ENCODE data around the gene BPIFB2. TPM values are rescaled to one million over a fixed set of nuclear protein-coding genes. Genes with fewer than 3 reads are reported as not detected.
"Not testable (repeated sequence)": the region's sequence is repeated elsewhere in the genome, so short reads cannot be mapped to it uniquely, and the experiment has no call there.

BPIFB2 gene
- polyA plus RNA-seq, 3 donors: not detected

DNA sequence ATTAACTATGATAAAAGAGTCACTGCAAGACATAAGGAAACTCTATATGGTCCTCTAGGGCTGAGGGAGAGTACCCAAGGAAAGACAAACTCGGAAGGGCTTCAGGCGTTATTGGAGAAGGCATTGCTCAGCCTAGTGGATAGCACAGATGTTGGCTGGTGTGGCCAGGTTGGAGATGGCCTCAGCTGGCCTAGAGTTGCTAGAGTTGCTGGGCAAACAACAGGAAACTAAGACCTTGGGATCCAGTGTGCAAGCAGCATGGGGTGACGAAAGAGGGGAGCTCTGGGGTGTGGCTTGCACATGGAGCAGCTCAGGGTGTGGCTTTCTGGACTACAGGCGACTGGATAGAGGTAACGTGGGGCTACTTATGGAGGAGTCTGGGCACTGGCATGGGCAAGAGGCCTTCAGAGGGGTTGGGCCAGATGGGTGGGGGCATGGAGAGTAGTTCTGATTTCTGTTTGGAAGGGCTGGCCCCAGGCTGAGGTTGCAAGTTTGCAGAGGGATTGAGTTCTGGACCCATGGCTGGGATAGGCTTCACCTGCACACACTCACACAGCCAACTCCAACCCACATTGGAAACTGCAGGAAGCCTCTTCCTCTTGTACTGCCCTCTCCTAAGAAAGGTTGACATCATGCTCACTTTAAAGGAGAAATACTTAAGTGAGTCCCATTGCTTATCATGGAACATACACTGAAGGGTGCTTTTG is 18.7 kb downstream of the BPIFB2 start:
- WGBS, 3 donors: 50 to 72% (median 65%) methylated on average over 5 of the region's 5 CpGs
- no peak overlapping the region for H3K27ac ChIP-seq (ENCODE audit: low read depth, low read length)

DNA sequence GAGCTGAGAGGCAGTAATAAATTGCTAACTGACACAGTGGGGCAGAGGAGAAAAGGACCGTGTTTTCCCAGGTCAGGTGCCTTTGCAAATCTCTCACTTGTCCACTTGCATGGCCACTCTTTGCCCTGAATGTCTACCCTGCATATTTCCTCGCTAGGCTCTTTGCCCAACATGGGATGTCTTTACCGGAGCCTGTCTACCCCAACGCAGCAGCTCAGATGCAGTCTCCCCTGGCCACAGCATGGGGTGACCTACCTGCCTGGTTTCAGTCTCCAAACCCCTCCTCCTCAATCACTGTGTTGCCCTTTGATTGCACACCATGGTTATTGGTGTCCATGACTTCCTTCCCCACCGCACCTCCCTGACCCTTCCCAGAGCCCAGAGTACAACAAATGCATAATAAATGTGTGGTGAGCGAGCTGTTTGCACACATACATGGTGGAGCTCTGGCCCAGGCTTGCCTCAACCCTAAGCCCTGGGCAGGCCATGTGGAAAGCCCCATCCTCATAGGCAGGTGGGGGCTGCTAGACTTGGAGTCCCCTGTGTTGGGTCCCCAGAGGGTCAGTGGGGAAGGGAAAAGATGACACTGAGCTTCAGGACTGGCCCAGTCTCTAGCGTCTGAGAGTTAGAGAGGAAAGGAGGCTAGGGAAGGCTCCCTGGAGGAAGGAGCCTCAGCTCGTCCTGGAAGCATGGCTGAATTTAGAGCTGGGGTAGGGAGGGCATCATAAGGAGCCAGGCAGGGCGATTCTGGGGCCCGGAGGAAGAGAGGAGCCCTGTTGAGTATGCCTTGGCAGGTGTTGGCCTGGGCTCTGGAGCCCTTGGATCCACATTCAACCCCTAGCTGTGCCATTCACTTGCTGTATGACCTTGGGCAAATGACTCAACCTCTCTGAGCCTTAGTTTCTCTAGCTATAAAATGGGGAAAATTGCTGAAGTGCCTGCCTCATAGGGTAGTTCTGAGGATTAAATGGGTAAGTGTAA is 19.6 kb downstream of the BPIFB2 start:
- 66 to 82% (median 78%) methylated on average over 10 of the region's 10 CpGs for WGBS, 3 donors
- H3K27ac ChIP-seq (ENCODE audit: low read depth, low read length): no peak overlapping the region

DNA sequence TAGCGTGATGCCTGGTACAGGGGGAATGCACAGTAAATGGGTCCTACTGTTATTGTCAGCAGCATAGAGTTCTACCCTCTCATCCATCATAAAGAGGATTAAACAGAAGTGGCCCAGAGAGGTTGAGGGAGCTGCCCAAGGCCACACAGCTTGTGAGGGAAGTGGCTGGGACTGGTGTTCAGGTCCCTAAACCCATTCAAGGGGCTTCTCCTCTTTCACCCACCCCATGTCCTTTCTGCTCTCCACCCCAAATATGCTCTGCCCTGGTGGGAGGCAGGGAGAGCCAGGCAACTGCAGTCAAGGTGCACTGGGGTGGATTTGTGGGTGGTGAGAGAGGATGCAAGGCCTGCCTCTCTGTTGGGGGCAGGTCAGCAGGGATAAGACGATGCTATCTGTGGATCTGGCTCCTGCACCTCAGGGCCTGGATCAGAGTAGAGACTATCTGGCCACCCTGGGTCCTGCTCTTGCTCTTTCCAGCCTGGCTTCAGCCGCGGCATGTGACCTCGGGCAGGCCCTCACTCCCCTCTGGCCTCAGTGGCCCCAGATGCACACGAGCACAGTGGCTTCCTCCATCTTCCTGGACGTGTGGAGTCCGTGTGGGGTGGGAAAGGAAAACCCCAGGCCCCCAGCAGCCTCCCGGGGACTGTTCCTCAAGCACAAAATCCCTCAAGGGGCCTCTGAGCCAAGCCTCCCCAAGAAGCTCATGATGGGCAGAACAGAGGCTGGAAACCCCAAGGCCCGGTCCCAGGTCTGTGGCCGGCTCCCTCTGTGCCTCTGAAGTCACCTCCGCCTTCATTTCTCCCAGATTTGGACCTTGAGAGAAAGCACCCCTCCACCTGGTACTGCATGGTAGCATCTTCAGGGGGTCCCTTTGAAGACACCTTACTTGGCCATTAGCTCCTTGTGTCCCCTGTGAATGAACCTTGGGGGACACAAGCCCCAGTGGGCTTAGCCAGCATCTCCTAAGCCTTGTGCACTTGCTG is 20.6 kb downstream of the BPIFB2 start:
- WGBS, 3 donors: 69 to 77% (median 70%) methylated on average over 12 of the region's 12 CpGs
- H3K27ac ChIP-seq (ENCODE audit: low read depth, low read length): no peak overlapping the region

GRCh38 chr20:33028875-33029274 is 21.4 kb downstream of the BPIFB2 start:
- no peak overlapping the region for H3K27ac ChIP-seq (ENCODE audit: low read depth, low read length)
- 57 to 80% (median 73%) methylated on average over 7 of the region's 7 CpGs for WGBS, 3 donors

GRCh38 chr20:33030076-33030475 is 22.6 kb downstream of the BPIFB2 start:
- no peak overlapping the region for H3K27ac ChIP-seq (ENCODE audit: low read depth, low read length)
- WGBS, 3 donors: 79 to 86% (median 79%) methylated on average over 9 of the region's 9 CpGs

DNA sequence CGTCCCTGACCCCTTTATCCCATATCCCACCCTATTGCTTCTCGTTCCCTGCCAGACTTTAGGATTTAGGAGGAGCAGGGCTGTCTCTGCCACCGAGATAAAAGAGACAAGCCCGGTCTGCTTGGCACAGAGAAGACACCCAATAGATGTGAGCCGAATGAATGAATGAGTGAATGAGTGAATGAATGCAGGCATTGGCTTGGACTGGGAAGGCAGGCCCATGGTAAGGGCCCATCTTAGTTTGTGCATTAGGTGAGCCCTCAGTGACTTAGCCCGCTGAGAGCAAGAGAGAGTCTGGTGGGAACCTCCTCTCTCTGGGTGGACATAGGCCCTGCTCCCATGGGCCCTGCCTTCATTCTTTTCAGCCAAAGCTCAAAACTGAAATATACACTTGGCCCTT is 23.1 kb downstream of the BPIFB2 start:
- 77 to 87% (median 81%) methylated on average over 6 of the region's 6 CpGs for WGBS, 3 donors

GRCh38 chr20:33031531-33031930 is 24.0 kb downstream of the BPIFB2 start, which contains the start of gene BPIFB6:
BPIFB6 (plus strand) TSS chr20:33031648; CDS start chr20:33031648, 0 bp downstream.
- H3K27ac ChIP-seq (ENCODE audit: low read depth, low read length): no peak within 1 kb of the TSS
- 83 to 92% (median 90%) methylated on average over 10 of the region's 10 CpGs for WGBS, 3 donors

More for the DNA sequence above, 23.1 kb downstream of the BPIFB2 start:
- no peak overlapping the region for H3K27ac ChIP-seq (ENCODE audit: low read depth, low read length)

GRCh38 chr20:33032555-33032954 is 25.1 kb downstream of the BPIFB2 start:
- WGBS, 3 donors: 73 to 81% (median 77%) methylated on average over 6 of the region's 6 CpGs
- H3K27ac ChIP-seq (ENCODE audit: low read depth, low read length): no peak overlapping the region

GRCh38 chr20:33033381-33033780 is 25.9 kb downstream of the BPIFB2 start:
- WGBS, 3 donors: 58 to 78% (median 71%) methylated on average over 5 of the region's 5 CpGs
- no peak overlapping the region for H3K27ac ChIP-seq (ENCODE audit: low read depth, low read length)

GRCh38 chr20:33034115-33034514 is 26.6 kb downstream of the BPIFB2 start:
- no peak overlapping the region for H3K27ac ChIP-seq (ENCODE audit: low read depth, low read length)
- 72 to 88% (median 74%) methylated on average over 5 of the region's 5 CpGs for WGBS, 3 donors

- 76 to 86% (median 76%) methylated on average over 6 of the region's 6 CpGs for WGBS, 3 donors
- no peak overlapping the region for H3K27ac ChIP-seq (ENCODE audit: low read depth, low read length)
Measured at GRCh38 chr20:33034901-33035492, 27.5 kb downstream of the BPIFB2 start.

GRCh38 chr20:33037456-33037855 is 30.0 kb downstream of the BPIFB2 start:
- WGBS, 3 donors: 58 to 69% (median 60%) methylated on average over 5 of the region's 5 CpGs
- no peak overlapping the region for H3K27ac ChIP-seq (ENCODE audit: low read depth, low read length)

- WGBS, 3 donors: 81 to 88% (median 85%) methylated on average over 4 of the region's 4 CpGs
- H3K27ac ChIP-seq (ENCODE audit: low read depth, low read length): no peak overlapping the region
Measured at GRCh38 chr20:33038243-33038642, 30.7 kb downstream of the BPIFB2 start.

GRCh38 chr20:33042430-33042829 is 34.9 kb downstream of the BPIFB2 start:
- WGBS, 3 donors: 82 to 94% (median 86%) methylated on average over 3 of the region's 3 CpGs
- no peak overlapping the region for H3K27ac ChIP-seq (ENCODE audit: low read depth, low read length)

DNA sequence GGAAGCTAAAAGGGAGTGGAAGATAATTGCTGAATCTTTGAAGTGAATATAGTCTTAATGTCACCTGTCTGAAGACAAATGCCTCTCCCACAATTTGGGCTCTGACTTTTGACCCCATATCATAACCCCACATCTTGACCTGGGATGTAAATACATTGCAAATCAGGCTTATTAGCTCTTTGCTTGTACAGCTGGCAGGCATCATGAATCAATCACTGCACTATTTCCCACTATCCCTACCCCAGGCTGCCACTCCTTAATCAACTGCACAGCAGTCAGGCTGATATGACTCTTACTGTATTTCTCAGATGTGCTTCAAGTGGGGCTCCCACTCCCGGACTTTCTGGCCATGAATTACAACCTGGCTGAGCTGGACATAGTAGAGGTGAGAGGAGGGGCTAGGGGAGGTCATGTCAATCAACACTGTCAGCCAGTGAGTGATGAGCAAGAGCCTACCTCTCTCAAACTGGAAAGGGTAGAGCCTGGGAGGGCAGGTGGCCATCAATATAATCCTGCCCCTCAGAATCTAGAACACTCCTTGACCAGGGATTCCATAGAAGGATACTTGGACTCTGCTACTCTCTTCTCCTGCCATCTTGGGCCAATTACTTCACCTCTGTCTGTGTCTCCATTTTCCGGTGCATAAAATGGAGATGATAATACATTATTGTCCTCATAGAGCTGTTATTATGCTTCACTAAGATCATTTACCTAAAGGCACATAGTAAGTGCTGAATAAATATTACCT is 35.7 kb downstream of the BPIFB2 start:
- 61 to 81% (median 74%) methylated on average over 2 of the region's 2 CpGs for WGBS, 3 donors

DNA sequence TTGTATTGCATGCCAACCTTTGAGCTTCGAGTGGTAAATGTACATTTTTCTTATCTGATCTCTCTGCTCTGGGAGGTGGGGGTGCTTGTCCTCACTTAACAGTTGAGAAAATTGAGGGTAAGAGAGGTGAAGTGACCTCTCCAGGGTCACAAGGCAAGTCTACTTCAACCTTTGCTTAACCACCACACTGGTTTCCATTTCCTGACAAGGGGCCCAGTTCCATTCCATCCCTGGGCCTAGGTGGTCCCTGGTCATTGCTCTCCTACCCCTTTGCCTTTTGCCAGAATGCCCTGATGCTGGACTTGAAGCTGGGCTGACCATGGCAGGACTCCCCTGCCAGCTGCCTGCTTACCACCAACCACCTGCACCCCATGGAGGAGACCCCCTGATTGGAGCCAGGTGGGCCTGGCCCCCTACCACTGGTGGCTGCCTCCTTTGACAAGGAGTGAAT is 36.3 kb downstream of the BPIFB2 start:
- WGBS, 3 donors: 18 to 66% (median 47%) methylated on average over 1 of the region's 1 CpG
- H3K27ac ChIP-seq (ENCODE audit: low read depth, low read length): no peak overlapping the region

More for the DNA sequence above, 35.7 kb downstream of the BPIFB2 start:
- H3K27ac ChIP-seq (ENCODE audit: low read depth, low read length): no peak overlapping the region

DNA sequence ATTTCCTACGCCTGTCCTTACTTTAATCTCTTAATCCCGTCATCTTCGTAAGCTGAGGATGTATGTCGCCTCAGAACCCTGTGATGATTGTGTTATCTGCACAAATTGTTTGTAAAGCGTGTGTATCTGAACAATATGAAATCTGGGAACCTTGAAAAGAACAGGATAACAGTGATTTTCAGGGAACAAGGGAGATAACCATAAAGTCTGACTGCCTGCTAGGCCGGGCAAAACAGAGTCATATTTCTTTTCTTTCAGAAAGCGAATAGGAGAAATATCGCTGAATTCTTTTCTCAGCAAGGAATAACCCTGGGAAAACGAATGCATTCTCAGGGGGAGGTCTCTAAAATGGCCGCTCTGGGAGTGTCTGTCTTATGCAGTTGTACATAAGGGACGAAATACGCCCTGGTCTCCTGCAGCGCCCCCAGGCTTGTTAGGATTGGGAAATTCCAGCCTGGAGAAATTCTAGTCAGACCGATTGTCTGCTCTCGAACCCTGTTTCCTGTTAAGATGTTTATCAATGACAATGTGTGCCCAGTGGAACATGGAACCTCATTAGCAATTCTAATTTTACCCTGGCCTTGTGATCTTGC is 37.7 kb downstream of the BPIFB2 start:
- WGBS, 3 donors: 76 to 89% (median 80%) methylated on average over 15 of the region's 15 CpGs
- H3K27ac ChIP-seq (ENCODE audit: low read depth, low read length): not testable (repeated sequence)

All from adipose tissue (tissue), 3 donors.